HTERT RPE-1 (cell line): Measurements from ENCODE around the gene ABCA13.

Source experiments
- in situ Hi-C: fragments of 300-500 bp; cut with MboI; formaldehyde crosslinking; loops from 4 replicates; pipeline ENCODE4 v1.14.3; 2020; ENCODE audit warnings: low sequenced_read_pairs

The ABCA13 gene

DNA sequence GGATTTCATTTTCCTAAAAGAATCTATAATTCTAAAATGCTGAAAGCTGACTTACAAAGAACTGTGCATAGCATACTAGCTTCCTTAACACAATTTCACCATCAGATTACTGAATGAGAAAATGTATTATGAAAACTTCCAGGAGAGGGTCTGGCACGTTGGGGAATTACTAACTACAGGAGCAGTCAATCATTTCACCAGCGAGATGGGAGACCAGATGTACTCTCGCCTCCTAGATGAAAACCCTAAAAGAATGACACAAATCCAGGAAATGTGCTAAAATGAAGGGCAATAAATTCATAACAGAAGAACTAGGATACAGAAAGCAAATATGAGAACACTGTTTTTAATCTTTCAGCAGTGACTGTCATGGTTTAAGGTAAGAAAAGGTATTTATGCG is 330.8 kb downstream of the ABCA13 start:
- in situ Hi-C loops = no loop called here

- in situ Hi-C loops = no loop called here
These were observed 333.8 kb downstream of the ABCA13 start for GRCh38 chr7:48505051-48505450.

- in situ Hi-C loops = no loop called here
These were observed 334.2 kb downstream of the ABCA13 start for GRCh38 chr7:48505466-48505865.

GRCh38 chr7:48506569-48506968 is 335.3 kb downstream of the ABCA13 start:
- in situ Hi-C loops = no loop called here

- in situ Hi-C loops = no loop called here
These were observed 339.8 kb downstream of the ABCA13 start for GRCh38 chr7:48511080-48511479.

DNA sequence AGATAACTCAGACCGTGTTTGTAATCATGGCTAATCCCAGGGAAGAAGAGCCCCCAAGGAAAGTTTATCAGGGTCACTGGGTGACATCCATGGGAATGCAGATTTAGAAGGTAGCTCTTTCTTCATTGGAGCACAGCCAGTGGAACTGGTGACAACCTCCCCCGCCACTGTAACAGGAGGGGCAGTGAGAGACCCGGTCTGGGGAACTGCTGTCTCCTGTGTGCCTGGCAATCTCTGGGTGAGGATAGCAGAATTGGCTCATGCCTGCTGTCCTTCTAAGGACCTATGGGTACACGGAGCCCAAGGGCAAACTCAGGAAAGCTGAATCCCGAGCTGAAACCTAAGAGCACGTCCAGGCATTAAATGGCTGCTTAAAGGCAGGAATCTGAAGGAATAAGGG is 341.6 kb downstream of the ABCA13 start:
- in situ Hi-C loops = no loop called here

DNA sequence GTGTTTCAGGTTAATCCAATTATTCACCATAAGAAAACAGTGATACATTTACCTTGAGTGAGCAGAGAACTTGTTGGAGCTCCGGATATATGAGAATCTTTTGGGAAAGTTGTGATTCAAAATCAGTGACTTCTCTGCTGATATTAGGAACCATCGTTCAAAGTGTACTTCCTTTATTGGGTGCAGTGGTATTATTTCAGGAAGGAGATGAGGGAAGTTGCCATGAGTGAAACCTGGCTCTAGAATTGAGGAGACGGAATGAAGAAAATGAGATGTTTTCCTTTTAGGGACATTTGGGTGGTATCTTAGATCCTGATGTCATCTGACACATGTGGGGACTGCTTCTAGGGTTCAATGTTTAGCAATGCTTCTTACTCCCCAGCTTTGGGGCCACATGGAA is 343.9 kb downstream of the ABCA13 start:
- in situ Hi-C loops = no loop called here

- in situ Hi-C loops = no loop called here
These were observed 346.8 kb downstream of the ABCA13 start for GRCh38 chr7:48518092-48518491.

DNA sequence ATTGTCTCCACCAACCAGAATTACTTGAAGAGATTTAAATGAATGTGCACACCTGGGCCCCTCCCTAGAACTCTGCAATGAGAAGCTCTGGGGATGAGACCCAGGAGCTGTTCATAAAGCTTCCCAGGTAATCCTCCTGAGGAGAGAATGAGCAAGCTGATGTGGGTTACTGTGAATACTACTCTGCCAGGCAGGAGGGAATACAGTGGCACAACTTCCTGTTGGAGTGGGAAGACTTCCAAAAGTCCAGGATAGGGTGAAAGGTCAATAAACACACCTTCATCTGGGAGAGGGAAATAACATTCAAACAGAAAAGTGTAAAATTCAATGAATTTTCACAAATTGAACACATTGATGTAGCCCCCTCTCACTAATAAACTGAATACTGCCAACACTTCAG is 351.4 kb downstream of the ABCA13 start:
- in situ Hi-C loops = no loop called here

- in situ Hi-C loops = no loop called here
These were observed 354.8 kb downstream of the ABCA13 start for GRCh38 chr7:48525736-48526732.

- in situ Hi-C loops = no loop called here
These were observed 357.4 kb downstream of the ABCA13 start for GRCh38 chr7:48528646-48529045.

- in situ Hi-C loops = no loop called here
These were observed 366.3 kb downstream of the ABCA13 start for GRCh38 chr7:48537561-48537960.

DNA sequence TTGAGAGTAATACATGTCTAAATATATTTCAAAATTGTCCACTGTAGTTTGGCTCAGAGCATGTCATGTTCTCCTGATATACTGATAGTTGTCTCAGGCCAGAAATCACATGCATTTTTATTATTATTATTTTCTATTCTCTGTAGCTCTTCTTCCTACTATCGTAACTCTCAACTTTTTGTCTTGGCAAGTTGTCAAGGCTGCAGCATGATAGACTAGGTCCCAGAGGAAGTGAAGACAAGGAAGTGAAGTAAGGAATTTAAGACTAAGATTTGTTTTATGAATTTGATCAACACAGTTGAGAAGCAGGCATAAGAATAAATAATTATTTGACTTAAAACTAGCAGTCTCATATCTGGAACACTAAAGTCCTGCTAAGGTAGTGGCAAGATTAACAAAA is 369.5 kb downstream of the ABCA13 start:
- in situ Hi-C loops = no loop called here

DNA sequence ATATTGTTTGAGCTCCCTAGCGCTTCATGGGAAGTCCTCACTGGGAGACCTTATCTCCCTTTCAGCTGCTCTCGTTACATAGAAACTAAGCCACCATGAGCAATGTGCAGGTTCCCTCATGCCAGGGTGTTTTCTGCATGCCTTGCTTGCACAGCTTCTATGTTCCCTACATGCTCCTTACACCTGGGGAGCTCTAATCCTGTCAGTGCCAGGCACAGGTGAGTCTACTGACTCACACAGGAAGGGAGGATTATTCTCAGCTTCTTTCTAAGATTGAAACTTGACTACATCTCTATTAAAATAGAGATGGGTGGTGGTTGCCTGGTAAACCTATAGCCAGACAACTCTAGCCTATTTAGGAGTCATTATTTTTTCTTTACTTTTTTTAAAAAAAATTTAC is 377.4 kb downstream of the ABCA13 start:
- in situ Hi-C loops = no loop called here

DNA sequence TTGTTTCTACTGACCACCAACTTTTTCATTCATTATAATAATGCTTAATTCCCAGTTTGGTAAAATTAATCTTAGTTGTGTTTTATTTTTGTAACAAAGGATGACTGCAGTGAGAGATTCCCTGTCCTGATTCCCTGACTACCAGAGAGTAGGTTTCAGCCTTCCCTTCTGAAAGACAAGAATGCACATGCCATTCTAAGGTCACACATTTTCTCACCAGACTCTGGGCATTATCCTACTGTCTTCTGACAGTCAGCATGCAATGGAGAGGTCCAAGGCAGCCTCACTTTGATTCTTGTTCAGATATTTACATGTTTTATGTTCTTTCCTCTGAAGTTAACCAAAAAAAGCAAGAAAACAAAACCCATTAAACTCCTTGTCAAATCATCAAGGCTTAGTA is 380.4 kb downstream of the ABCA13 start:
- in situ Hi-C loops = no loop called here

DNA sequence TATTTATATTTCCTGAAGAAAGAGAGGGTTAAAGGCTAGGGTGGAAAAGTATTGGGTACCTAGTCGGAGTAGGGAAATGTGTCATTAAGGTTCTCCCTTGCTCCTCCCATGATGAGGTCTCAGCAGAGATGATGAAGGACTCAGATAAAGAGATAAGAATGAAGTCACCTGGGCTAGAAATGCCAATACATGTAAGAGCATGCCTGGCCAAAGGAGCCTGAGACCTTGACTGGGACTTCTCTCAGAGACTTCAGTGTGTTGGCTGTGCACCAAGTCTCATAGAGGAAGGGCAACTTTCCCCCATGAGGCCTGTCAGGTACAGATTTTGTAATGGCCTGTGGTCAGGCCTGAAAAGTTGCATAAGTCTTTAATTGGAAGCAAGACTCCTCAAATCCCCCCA is 392.1 kb downstream of the ABCA13 start:
- in situ Hi-C loops = no loop called here

- in situ Hi-C loops = no loop called here
These were observed 404.3 kb downstream of the ABCA13 start for GRCh38 chr7:48575516-48575915.

DNA sequence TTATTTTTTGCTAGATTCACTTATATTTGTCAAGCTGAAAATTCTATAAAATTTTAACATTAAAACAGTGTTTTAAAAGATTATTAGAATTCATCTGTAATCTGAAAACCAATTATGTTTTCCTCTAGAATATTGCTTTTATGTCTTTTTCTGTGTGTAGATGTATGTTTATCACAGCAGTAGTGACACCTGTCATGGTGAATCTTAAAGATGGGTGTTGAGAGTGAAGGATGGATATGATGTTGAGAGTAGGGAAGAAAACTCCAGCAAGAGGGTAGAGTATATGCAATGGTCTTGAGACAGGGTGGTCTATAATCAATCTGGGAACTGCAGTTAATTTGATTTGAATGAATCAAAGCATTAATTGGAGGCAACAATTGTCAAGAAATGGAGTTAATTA is 416.2 kb downstream of the ABCA13 start:
- in situ Hi-C loops = no loop called here

- in situ Hi-C loops = no loop called here
These were observed 423.1 kb downstream of the ABCA13 start for GRCh38 chr7:48594349-48594748.

DNA sequence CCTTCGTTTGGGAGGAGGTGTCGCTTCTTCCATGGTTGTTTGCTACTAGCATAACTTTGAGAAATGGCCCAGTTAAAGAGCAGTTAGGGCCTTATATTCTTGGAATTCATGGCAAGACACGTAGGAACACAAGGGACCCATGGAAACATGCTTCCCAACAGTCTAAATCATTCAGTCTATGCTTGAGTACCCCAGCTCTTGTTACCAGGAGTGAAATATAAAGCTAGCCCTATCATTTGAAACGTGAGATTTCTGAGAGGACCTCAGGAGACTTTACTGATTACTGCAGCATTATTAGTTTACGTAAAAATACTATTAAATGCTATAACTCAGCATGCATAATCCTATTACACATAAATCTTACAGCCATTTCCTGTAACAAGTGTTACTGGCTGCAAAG is 424.5 kb downstream of the ABCA13 start:
- in situ Hi-C loops = no loop called here

- in situ Hi-C loops = no loop called here
These were observed 439.4 kb downstream of the ABCA13 start for GRCh38 chr7:48610705-48611104.

DNA sequence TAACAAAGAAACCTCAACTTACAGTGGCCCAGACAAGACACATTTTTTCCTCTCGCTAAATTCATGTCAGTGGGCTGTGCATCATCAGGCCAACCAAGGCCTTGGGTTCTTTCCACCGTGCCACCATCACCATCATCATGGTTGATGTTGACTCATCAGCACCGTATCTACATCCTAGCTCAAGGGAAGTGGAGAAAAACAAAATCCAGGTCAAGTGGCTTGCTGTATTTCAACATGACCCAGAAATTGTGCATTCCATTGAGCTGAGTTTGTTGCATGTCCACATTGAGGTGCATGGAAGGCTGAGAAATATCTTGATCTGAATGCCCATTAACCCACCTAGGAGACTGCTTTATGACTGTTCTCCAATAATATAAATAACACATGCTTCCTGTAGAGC is 440.7 kb downstream of the ABCA13 start:
- in situ Hi-C loops = no loop called here

- in situ Hi-C loops = no loop called here
These were observed 446.2 kb downstream of the ABCA13 start for GRCh38 chr7:48617508-48617907.
